HUES6 (cell line): ENCODE results near the gene PLCB2.

Source experiments
- H3K27ac ChIP-seq: 2 replicates; pipeline ENCODE4 v1.7.0; 2013; ENCODE audit warnings: low read depth, mild to moderate bottlenecking, low read length, inconsistent platforms
- H3K27me3 ChIP-seq: 2 replicates; pipeline ENCODE4 v1.6.1; 2013; ENCODE audit warnings: low read length; ENCODE audit not compliant: control insufficient read depth, insufficient read depth
- H3K36me3 ChIP-seq: 2 replicates; pipeline ENCODE4 v1.6.1; 2013; ENCODE audit warnings: low read length; ENCODE audit not compliant: control insufficient read depth, insufficient read depth
- H3K4me1 ChIP-seq: 2 replicates; pipeline ENCODE4 v1.6.1; 2013; ENCODE audit warnings: low read length; ENCODE audit not compliant: control insufficient read depth, insufficient read depth
- H3K4me3 ChIP-seq: 2 replicates; pipeline ENCODE4 v1.5.1; 2013; ENCODE audit warnings: low read depth, low read length
- H3K9ac ChIP-seq: one replicate; pipeline ENCODE4 v1.6.1; 2013; ENCODE audit warnings: mild to moderate bottlenecking, low read length
- H3K9me3 ChIP-seq: 2 replicates; pipeline ENCODE4 v1.6.1; 2013; ENCODE audit warnings: low read depth, low read length; ENCODE audit not compliant: control insufficient read depth, insufficient read depth

PLCB2 gene

DNA sequence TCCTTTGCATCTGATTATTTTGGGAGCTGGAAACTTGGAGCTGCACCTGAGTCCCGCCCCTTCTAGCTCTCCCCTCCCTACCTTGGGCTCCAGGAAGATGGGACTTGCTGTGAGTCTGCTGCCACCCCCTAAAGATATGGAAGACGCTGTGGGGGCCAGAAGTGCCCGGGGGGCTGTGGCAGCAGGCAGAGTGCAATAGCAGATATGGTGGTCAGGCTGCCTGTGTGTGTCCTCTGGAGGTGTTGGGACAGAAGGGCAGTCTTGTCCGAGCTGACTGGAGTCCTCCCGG lies 68.4 kb downstream of the PLCB2 start:
- Histone ChIP-seq H3K27ac (no peak overlapping the region), H3K4me1 (peaks cover 22% of the 10 kb centered on the region), H3K27me3 (peaks cover 18% of the 10 kb centered on the region; the same call in 1 of the 2 replicates), H3K36me3 (no peaks in the 10 kb centered on the region), H3K9me3 (no peaks in the 10 kb centered on the region), H3K4me3 (peak overlapping the region; percentile 51), H3K9ac (no peak overlapping the region)

- H3K9me3 ChIP-seq = no peaks in the 10 kb centered on the region
- H3K27me3 ChIP-seq = peaks cover 18% of the 10 kb centered on the region; the same call in 1 of the 2 replicates
- H3K9ac ChIP-seq = peak within 1 kb of the TSS; percentile 42
- H3K27ac ChIP-seq = no peak within 1 kb of the TSS
- peaks cover 22% of the 10 kb centered on the region for H3K4me1 ChIP-seq
- no peaks in the 10 kb centered on the region for H3K36me3 ChIP-seq
- peak within 1 kb of the TSS; percentile 51 for H3K4me3 ChIP-seq
Measured at GRCh38 chr15:40238532-40239403, 69.0 kb downstream of the PLCB2 start, which contains the start of gene PAK6. Gene PAK6, plus strand, starts transcription at chr15:40239063. Its CDS starts 25,723 bp downstream, at chr15:40264786.
